GM21576 (cell line): ENCODE measurements around the gene KIR3DL3.
"Not testable (repeated sequence)": the region's sequence is repeated elsewhere in the genome, so short reads cannot be mapped to it uniquely, and the experiment has no call there.

ENCODE experiments used
- ATAC-seq: cut with Tn5 transposase; IDR thresholded peaks from one replicate; pipeline ENCODE4 v1.9.1; 2021; ENCODE audit warnings: mild to moderate bottlenecking, moderate library complexity; ENCODE audit not compliant: unreplicated experiment

The KIR3DL3 gene

DNA sequence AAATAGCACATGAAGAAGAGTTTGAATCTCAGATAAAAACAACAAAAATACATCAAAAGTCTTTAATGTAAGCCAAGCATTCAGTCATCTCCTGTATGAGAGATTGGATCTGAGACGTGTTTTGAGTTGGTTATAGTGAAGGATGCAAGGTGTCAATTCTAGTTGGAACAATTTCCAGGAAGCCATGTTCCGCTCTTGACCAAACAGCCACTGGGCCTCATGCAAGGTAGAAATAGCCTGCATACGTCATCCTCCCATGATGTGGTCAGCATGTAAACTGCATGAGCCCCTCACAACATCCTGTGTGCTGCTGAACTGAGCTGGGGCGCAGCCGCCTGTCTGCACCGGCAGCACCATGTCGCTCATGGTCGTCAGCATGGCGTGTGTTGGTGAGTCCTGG, at the start of gene KIR3DL3:
TSS of gene KIR3DL3 (plus strand) at position 301 of the 400 bp plus-strand sequence. CDS start at position 356, 55 bp downstream.
- ATAC-seq: no peak

DNA sequence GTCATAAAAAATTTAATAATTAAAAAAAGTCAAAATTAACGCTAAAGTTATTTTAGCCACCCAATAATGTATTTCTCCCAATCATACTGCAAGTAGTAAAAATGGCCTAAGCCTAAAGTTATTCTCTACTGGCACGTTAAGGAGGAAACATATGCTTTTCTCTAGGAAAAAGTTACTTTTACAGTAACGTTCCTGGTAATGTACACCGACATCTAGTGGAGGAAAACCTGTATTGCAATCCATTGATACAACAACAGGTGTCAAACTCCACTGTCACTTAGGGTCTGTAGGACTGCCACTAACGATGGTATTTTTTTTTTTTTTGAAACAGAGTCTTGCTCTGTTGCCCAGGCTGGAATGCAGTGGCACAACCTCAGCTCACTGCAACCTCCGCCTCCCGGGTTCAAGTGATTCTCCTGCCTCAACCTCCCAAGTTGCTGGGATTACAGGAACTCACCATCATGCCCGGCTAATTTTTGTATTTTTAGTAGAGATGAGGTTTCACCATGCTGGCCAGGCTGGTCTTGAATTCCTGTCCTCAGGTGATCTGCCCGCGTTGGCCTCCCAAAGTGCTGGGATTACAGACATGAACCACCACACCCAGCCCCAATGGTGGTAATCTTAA, 47.9 kb upstream of the KIR3DL3 start:
- not testable (repeated sequence) for ATAC-seq

DNA sequence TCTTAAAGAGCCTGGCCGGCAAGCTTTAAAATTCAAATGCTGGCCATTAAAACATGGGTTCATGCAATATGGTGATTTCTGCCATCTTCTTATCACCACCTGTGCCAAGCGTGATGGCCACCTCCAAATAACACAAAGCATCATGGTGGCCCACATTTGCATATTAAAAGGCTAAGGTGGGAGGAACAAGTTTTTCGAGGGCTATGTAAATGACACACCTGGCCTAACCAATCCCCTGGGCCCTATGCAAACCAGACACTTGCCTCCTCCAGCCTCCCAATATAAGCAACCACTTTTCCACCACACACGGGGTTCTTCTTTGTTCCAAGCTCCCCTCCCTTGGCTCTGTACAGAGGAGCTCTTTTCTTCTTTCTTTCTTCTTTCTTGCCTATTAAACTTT, 47.0 kb upstream of the KIR3DL3 start:
- no peak for ATAC-seq

DNA sequence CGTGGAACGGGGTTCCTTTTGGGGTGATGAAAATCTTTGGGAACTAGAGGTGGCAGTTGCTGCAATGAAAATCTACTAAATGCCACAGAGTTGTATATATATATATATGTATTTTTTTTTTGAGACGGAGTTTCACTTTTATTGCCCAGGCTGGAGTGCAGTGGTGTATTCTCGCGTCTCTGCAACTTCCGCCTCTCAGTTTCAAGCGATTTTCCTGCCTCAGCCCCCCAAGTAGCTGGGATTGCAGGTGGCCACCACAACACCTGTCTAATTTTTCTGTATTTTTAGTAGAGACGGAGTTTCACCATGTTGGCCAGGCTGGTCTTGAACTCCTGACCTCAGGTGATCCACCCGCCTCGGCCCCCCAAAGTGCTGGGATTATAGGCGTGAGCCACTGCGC, 42.6 kb upstream of the KIR3DL3 start:
- not testable (repeated sequence) for ATAC-seq

DNA sequence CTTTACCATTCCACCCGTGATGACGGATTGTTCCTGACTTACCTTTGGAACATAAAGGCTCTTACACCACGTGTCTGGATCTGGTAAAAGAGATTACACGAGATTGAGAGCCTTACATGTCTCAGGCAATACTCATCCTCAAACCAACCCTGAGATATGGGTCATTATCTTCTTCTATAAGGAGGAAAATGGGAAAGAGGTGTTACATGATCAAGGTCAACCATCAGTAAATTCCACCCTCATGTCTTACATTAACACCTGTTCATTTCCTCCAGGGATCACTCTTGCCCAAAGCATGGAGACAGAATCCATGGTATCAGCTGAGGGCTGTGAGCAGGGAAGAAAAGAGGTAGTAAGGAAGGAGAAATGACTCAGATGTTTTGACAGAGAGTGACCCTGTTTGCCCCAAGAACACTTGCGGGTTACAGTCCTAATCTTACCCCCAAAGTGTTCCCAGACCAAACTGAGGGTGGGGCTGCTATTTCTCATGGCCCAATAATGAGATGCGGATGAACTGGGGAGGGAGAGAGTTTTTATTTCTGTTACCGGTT, 41.9 kb upstream of the KIR3DL3 start:
- ATAC-seq: no peak

DNA sequence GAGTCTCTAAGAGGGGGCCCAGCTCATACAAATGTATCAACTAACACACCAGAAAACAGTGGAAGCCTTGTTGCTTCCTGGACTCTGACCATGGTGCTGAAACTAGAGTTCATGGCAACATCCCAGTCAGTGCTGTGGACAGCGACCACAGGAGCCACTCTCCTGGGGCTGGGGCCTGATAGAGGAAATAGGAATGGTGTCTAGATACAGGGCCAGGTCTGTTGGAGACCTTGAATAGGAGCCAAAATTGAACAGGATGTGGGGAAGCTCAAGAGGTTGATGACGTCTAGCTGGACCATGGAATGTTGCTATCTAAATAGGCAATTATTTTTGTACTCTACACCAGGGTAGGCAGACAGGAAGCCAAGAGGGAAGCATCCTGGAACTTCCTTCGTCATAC, 39.7 kb upstream of the KIR3DL3 start:
- ATAC-seq: no peak

DNA sequence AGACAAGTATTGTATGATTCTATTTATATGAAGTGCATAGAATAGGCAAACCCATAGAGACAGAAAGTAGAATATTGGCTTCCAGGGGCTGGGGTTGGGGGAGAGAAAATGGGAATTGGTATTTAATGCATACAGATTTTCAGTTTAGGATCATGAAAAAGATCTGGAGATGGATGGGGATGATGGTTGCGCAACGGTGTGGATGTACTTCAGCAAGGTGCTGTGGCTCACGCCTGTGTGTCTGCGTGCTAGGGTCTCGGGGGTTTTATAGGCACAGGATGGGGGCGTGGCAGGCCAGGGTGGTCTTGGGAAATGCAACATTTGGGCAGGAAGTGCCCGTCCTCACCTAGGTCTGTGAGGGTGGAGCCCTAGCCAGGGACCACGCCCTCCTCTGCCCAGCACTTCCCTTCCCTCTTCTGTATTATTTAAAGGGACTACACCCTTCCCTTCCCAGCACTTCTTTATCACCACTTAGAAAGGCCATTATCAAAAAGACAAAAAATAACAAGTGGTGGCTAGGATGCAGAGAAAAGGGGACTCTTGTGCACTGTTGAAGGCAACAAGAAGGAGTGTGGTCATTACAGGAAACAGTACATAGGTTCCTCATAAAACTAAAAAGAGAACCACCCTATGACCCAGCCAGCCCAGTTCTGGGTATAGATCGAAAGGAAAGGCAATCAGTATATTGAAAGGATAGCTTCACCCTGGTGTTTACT, 32.5 kb upstream of the KIR3DL3 start:
- ATAC-seq: no peak

DNA sequence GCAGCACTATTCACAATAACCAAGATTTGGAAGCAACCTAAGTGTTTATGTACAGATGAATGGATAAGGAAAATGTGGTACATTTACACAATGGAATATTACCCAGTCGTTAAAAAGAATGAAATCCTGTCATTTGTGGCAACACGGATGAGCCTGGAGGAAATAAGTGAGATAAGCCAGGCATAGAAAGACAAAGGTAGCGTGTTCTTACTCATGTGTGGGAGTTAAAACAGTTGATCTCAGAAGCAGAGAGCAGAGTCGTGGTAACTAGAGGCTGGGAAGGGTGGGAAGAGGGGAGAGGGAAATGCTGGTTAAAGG, 32.0 kb upstream of the KIR3DL3 start:
- ATAC-seq: no peak

DNA sequence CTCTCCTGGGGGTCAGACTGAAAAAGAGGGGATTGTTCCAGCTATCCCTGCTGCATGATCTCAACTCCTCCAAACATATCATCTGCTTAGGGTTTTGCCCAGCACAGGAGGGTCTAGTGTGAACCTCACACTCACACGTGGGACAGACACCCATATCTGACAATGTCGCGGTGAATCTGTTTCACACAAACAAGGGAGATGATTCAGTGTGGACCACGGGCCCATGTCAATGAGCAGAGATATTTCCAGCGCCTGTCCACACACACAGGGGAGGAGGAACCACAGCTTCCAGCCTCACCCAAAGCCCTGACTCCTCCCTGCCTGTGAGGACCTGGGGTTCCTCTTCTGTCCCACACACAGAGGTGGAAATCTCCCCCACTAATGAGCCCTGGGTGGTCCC, 29.6 kb upstream of the KIR3DL3 start:
- ATAC-seq: no peak

DNA sequence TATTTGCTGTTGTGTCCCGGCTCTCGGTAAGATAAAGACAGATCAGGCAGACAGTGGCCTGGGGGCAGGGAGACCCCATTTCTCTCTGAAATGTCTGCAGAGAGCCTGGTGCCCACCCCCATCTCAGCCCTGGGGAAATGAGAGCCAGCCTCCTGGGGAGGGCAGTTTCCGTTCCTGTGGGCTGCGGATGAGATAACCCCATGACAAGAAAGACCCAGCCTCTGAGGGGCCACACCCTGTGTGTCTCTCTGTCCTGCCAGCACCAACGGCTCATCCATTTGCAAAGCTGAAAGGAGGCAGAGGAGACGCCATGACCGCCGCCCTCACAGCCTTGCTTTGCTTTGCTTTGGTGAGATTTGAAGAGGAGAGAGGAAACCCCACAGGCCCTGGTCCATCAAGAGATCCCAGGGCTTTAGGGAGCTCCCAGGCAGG, 28.1 kb upstream of the KIR3DL3 start:
- ATAC-seq: no peak

DNA sequence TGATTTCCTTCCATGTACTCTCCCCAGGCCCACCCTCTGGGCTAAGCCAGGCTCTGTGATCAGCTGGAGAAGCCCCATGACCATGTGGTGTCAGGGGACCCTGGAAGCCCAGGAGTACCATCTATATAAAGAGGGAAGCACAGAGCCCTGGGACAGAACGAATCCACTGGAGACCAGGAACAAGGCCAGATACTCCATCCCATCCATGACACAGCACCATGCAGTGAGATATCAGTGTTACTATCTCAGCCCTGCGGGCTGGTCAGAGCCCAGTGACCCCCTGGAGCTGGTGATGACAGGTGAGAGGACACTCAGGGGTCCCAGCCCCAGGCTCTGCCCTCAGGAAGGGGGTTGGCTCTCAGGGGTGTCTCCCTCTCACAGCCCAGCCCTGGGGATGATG, 27.5 kb upstream of the KIR3DL3 start:
- no peak for ATAC-seq

DNA sequence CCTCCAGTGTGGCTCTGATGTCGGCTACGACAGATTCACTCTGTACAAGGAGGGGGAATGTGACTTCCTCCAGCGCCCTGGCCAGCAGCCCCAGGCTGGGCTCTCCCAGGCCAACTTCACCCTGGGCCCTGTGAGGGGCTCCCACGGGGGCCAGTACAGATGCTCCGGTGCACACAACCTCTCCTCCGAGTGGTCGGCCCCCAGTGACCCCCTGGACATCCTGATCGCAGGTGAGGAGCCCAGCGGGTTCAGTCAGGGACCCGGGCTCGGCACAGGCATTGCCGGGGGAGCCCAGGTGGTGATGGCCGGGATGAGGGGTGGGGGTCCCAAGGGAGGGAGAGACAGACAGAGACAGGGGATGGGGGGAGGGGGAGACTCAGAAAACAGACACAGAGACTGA, 26.5 kb upstream of the KIR3DL3 start:
- ATAC-seq: not testable (repeated sequence)

DNA sequence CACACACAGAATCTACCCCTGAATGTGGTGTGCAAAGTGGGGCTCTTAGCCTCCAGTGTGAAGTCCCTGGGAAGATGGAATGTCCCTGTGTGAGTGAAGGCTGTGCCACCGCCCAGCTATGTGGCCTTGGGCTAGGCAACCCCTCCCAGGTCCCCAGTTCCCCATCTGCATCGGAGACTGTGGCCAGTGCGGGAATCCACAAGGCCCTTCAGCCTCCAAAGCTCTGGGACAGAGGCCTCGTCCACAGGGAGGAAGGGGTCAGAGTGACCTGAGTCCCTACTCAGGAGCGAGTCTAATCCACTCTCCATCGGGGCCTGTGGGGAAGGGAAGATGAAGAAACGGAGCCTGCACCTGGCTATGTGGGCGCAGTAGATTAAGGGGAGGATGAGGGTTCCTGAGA, 19.3 kb upstream of the KIR3DL3 start:
- no peak for ATAC-seq

DNA sequence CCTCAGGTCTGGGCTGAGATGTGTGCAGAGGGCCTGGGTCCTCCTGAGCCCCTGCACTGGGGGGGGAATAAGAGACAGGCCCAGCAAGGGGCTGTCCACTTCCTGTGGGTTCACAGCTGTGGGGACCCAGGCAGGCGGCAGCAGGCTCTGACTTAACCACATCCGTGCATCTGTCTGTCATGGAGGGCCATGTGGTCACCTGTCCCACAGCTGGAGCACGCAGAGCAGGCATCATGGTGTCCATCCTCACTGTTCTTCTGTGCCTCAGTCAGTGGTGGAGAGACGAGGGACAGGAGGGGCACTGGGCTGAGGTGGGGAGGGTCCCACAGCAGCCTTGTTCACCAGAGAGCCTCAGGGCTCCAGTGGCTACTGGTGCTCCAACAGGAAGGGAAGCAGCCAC, 16.3 kb upstream of the KIR3DL3 start:
- no peak for ATAC-seq

DNA sequence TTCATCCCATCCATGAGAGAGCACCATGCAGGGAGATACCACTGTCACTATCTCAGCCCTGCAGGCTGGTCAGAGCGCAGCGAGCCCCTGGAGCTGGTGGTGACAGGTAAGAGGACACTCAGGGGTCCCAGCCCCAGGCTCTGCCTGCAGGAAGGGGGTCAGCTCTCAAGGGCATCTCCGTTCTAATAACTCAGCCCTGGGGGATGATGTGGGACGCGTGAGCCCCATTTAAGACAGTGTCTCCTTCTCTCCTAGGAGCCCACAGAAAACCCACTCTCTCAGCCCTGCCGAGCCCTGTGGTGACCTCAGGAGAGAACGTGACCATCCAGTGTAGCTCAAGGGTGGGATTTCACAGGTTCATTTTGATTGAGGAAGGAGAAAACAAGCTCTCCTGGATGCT, 15.5 kb upstream of the KIR3DL3 start:
- ATAC-seq: no peak

DNA sequence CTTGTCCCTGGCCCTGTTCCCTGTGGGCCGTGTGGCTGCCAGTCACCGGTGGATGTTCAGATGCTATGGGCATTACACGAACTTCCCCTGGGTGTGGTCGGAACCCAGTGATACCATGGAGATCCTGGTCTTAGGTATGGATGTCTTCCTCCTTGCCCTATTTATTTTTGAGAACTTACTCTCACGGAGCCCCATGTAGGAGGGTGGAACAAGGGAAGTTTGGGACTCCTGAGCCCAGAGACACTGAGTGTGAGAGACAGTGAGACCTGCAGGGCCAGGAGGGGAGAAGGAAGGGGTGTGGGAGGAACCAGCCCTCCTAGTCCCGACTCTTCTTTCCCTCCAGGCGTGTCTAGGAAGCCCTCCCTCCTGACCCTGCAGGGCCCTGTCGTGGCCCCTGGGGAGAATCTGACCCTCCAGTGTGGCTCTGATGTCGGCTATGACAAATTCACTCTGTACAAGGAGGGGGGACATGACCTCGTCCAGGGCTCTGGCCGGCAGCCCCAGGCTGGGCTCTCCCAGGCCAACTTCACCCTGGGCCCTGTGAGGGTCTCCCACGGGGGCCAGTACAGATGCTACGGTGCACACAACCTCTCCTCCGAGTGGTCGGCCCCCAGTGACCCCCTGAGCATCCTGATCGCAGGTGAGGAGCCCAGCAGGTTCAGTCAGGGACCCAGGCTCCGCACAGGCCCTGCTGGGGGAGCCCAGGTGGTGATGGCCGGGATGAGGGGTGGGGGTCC, 14.9 kb upstream of the KIR3DL3 start:
- ATAC-seq: no peak

DNA sequence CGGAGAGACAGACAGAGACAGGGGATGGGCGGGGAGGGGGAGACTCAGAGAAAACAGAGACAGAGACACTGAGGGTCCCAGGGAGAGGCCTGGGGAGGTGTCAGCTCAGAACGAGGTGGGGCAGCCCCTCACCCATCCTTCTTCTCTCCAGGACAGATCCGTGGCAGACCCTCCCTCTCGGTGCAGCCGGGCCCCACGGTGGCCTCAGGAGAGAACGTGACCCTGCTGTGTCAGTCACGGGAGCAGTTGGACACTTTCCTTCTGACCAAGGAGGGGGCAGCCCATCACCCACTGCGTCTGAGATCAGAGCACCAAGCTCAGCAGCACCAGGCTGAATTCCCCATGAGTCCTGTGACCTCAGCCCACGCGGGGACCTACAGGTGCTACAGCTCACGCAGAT, 14.3 kb upstream of the KIR3DL3 start:
- ATAC-seq: not testable (repeated sequence)

DNA sequence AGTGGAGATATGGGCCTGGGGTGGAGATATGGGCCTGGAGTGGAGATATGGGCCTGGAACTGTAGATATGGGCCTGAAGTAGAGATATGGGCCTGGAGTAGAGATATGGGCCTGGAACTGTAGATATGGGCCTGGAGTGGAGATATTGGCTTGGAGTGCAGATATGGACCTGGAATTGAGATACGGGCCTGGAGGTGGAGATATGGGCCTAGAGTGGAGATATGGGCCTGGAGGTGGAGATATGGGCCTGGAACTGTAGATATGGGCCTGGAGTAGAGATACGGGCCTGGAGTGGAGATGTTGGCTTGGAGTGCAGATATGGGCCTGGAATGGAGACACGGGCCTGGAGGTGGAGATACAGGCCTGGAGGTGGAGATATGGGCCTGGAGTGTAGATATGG, 402 bp downstream of the KIR3DL3 start:
- ATAC-seq: no peak

DNA sequence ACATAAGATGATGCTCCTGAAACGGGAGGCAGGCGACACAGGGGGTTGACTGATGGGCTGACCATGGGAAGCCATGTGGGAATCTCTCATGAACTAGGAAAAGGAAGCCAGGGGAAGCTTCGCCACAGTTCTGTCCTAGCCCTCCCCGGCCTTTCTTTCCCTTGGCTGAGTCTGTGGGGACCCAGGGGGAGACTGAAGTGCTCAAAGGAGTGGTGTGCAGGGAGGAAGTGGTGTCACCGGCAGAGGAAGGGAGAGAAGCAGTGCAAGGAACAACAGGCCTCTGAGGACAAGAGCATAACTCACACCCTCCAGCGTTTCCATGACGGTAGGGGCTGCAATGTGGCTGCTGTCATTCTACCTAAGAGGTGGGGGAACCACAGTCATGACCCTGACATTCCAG, 1.1 kb downstream of the KIR3DL3 start:
- no peak for ATAC-seq

DNA sequence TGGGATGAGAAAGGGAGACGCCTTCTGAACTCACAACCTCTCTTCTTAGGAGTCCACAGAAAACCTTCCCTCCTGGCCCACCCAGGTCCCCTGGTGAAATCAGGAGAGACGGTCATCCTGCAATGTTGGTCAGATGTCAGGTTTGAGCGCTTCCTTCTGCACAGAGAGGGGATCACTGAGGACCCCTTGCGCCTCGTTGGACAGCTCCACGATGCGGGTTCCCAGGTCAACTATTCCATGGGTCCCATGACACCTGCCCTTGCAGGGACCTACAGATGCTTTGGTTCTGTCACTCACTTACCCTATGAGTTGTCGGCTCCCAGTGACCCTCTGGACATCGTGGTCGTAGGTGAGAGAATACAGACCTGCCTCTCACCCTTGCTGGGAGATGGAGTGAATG, 3.3 kb downstream of the KIR3DL3 start:
- no peak for ATAC-seq

DNA sequence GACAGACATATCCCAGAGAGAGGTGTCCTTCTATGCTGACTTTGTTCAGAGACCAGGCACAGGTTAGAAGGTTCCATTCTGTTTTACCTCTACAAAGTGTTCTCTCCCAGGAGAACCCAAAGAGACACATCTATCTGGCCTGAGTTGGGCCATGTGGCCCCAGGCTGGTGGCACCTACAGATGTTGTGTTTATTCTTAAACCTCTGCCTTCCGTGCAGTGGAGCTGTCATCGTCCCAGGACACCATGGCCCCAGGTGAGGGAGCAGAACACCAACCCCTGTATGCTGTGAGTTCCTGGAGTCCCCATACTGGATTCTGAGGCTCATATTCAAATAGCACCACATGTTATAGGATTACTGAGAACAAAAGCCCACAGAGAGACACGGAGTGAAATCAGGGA, 3.9 kb downstream of the KIR3DL3 start:
- no peak for ATAC-seq
